Measurements from ENCODE around the gene OGA. TPM values are rescaled to one million over a fixed set of nuclear protein-coding genes. Genes with fewer than 3 reads are reported as not detected.

The OGA gene
- total RNA-seq, 2 experiments from 2014 or later, result 90.8 to 96.3 TPM

DNA sequence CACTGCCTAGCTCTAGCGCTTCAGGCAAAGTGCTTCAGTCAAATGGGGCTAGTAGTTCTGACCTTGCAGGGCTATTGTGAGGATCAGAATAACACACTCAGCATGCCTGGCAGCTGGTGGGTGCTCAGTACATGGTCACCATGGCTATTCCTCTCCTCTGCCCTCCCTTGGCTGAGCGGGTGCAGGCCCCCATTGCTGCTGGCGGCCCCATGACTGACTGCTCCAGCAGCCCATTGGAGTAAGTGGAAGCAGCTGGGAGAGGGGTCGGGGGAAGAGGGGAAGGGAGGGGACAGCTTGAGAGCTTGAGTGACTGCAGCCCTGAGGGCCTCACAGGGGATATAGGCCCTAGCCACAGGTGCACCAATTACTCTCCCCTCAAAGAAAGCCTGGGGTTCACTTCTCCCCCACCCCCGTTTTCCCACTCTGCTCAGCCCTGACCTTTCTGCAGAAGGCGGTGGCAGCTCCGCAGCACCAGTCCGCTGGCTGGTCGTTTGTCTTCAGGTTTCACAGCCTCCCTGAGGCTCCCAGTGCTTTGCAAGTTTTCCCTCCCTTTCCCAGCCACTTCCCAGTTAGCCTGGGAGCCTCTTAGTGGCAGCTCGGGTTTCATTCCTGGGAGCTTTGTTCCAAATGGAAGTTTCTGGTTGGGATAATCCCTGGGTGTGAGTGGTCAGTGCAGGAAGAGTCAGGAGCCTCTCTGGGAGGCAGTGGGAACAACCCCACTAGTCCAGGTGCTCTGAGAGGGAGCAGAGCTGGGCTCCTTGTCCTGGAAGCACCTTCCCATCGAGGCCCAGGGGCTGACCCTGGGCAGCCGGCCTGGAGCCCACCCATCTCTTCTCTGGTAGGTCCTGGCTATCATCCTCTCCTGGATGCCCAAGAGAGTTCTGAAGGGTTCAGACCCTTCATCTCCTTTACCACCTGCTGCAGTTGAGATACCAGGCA lies 58.7 kb downstream of the OGA start:
- no peaks in the 10 kb centered on the region for H3K4me1 Mint-ChIP-seq (ENCODE audit: low read depth)
- CTCF ChIA-PET, result no interaction called here
- H3K9me3 Mint-ChIP-seq, result no peaks in the 10 kb centered on the region
- peaks cover 5% of the 10 kb centered on the region for H3K27me3 Mint-ChIP-seq (ENCODE audit: low read depth)
- no peak overlapping the region for H3K27ac Mint-ChIP-seq
- H3K4me3 Mint-ChIP-seq, result no peak overlapping the region
- H3K36me3 Mint-ChIP-seq (ENCODE audit: low read depth), result no peaks in the 10 kb centered on the region
- no peak for DNase-seq
- intact Hi-C loops (cut with micrococcal nuclease), result no loop called here

DNA sequence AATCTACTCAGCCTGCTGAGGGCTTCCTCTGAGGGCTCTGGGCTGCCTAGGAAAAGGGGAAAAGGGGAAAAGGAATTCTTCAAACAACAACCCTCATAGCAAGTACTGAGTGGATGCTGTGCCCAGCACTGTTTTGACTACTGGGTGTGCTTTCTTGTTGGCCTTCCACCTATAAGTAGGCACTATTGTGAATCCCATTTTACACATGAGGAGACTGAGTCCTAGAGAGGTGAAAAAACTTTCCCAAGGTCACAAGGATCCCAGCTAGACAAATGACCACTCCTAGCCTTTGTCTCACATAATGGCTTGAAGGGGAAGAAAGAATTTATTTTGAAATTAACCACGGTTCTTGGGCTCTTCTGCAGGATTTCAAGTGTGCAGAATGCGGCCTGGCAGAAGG lies 59.4 kb downstream of the OGA start:
- no peak overlapping the region for H3K27ac Mint-ChIP-seq
- peaks cover 5% of the 10 kb centered on the region for H3K27me3 Mint-ChIP-seq (ENCODE audit: low read depth)
- DNase-seq, result no peak
- CTCF ChIA-PET, result interaction anchor here (1.2 kb wide), 1 partner anchor 22 kb away, joined by 4 read pairs; no protein-coding TSS in a partner anchor
- intact Hi-C loops (cut with micrococcal nuclease), result no loop called here
- no peaks in the 10 kb centered on the region for H3K36me3 Mint-ChIP-seq (ENCODE audit: low read depth)
- no peaks in the 10 kb centered on the region for H3K9me3 Mint-ChIP-seq
- no peak overlapping the region for H3K4me3 Mint-ChIP-seq
- no peaks in the 10 kb centered on the region for H3K4me1 Mint-ChIP-seq (ENCODE audit: low read depth)

DNA sequence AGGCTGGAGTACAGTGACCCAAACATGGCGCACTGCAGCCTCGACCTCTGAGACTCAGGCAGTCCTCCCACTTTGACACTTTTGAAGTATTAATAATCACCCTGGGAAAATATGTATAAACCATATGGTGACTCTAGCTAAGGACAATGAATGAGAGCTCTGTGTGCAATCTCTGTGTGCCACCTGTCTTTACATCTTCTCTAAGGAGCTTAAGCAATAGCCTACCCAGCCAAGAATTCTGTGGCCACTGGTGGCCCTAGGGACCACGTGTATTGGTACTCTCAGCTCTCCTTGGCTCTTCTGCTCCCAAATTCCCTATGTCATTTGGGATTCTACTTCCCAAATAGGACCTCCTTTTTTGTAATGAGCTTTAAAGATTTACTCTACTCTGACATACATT lies 66.0 kb downstream of the OGA start:
- no peak for DNase-seq
- CTCF ChIA-PET, result interaction anchor here (0.6 kb wide), 1 partner anchor 182 kb away, joined by 4 read pairs; no protein-coding TSS in a partner anchor
- H3K27me3 Mint-ChIP-seq (ENCODE audit: low read depth), result peaks cover 5% of the 10 kb centered on the region
- no peaks in the 10 kb centered on the region for H3K9me3 Mint-ChIP-seq
- H3K4me3 Mint-ChIP-seq, result no peak overlapping the region
- H3K36me3 Mint-ChIP-seq (ENCODE audit: low read depth), result no peaks in the 10 kb centered on the region
- no peak overlapping the region for H3K27ac Mint-ChIP-seq
- H3K4me1 Mint-ChIP-seq (ENCODE audit: low read depth), result no peaks in the 10 kb centered on the region
- intact Hi-C loops (cut with micrococcal nuclease), result no loop called here

DNA sequence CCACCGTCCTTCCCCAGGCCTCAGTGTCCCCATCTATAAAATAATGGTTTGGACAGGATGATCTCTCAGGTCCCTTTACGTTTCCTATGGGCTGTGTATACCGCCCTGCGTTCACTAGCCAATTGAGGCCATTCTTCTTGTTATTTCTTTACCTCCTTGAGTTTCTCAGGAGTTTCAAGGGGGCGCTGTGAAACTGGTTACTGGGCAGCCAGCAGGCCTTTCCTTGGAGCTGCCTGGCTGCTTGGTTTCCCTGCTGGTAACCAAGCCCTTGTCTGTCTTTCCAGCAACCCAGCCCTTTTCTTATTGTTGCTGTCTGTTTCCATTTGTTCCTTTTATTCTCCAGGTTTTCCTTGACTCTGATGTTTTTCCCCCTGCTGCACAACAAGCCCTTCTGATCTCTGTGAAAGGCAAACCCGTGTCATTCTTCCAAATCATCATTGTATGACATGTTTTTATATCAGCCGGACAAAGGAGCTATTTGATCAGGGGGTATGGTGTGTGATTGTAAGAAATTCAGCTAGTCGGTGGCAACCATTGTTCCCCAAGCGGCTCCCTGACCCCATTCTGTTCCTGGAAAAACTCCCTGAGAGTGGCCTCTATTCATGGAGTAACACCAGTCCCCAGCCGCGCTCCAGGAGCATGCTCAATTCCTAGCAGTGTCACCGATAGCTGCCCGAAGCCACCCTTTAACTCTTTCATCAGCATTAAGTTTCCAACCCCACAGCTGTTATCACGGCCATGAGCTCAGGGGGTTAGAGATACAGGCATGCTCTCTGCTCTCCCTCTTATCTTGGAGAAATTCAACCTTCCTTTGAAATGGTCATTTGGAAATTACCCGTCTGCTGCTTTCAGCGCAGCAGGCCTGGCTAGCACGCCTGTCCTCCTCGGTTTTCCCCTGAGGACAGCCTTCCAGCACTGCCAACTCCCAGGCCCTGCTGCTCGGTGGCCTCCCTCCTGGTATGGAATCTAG lies 68.9 kb downstream of the OGA start:
- DNase-seq, result no peak
- intact Hi-C loops (cut with micrococcal nuclease), result no loop called here
- CTCF ChIA-PET, result no interaction called here
- Mint-ChIP-seq H3K27me3 (ENCODE audit: low read depth) (no peaks in the 10 kb centered on the region), H3K4me3 (no peak overlapping the region), H3K36me3 (ENCODE audit: low read depth) (no peaks in the 10 kb centered on the region), H3K9me3 (no peaks in the 10 kb centered on the region), H3K4me1 (ENCODE audit: low read depth) (no peaks in the 10 kb centered on the region), H3K27ac (no peak overlapping the region)

DNA sequence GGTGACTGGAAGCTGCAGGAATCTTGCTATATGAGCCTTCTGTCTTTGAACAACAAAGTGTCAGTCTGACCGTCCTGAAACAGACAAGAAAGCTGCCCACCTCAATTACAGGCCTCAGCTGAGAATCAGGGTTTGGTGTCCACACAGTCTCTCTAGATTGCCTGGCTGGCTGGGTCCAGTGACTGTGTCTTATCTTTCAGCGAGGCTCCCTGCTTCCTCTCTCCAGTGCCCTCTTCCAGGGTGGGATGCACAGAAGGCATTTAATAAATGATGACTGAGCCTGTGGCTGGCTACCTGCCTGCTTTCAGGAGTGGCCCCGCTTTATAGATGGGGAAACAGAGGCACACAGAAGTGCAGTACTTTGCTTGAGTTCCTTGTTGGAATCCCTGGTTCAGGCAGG lies 69.7 kb downstream of the OGA start:
- Mint-ChIP-seq H3K36me3 (ENCODE audit: low read depth) (no peaks in the 10 kb centered on the region), H3K9me3 (no peaks in the 10 kb centered on the region), H3K27ac (no peak overlapping the region), H3K4me1 (ENCODE audit: low read depth) (no peaks in the 10 kb centered on the region), H3K4me3 (no peak overlapping the region), H3K27me3 (ENCODE audit: low read depth) (no peaks in the 10 kb centered on the region)
- intact Hi-C loops (cut with micrococcal nuclease), result no loop called here
- CTCF ChIA-PET, result no interaction called here
- no peak for DNase-seq

DNA sequence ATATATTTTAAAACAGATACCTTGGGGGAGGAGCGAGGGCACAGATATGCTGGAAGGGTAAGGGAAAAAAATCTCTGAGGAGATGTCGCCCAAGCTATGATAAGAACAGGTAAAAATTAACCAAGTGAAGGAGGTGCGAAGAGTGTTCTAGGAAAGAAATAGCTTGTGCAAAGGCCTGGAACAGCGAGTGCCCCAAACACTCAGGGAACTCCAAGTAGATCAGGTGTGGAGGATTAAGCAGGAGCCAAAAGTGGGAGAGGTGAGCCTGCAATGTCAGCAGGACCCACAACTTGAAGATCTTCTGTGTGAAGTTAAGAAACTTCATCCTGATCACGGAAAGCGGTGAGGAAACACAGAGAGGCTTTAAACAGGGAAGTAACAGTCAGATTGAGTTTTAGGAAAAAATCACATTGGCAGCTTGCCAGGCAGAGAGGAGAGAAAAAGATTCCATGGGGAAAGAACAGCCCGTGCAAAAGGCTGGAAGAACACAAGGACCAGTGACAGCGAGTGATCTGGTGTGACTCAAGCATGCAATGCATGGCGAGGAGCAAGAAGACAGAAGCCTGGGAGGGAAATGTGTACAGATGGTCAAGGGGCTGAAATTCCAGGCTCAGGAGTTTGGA lies 73.1 kb downstream of the OGA start:
- H3K9me3 Mint-ChIP-seq, result no peaks in the 10 kb centered on the region
- H3K27me3 Mint-ChIP-seq (ENCODE audit: low read depth), result peaks cover 2% of the 10 kb centered on the region
- intact Hi-C loops (cut with micrococcal nuclease), result no loop called here
- no peak overlapping the region for H3K27ac Mint-ChIP-seq
- no peaks in the 10 kb centered on the region for H3K4me1 Mint-ChIP-seq (ENCODE audit: low read depth)
- DNase-seq, result no peak
- CTCF ChIA-PET, result interaction anchor here (0.7 to 1.2 kb wide), 2 partner anchors 174 to 649 kb away, joined by 3 to 4 read pairs; no protein-coding TSS in a partner anchor
- no peak overlapping the region for H3K4me3 Mint-ChIP-seq
- H3K36me3 Mint-ChIP-seq (ENCODE audit: low read depth), result no peaks in the 10 kb centered on the region

DNA sequence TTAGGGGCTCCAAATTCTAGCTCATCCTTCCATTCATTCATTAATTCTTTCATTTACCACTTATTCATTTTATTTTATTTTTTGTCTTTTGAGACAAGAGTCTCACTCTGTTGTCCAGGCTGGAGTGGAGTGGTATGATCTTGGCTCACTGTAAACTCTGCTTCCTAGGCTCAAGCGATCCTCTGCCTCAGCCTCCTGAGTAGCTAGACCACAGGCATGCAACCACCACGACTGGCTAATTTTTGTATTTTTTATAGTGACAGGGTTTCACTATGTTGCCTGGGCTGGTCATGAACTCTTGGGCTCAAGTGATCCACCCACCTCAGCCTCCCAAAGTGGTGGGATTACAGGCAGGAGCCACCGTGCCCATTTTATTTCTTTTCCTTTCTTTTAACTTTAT lies 74.0 kb downstream of the OGA start:
- no peak overlapping the region for H3K4me3 Mint-ChIP-seq
- H3K36me3 Mint-ChIP-seq (ENCODE audit: low read depth), result no peaks in the 10 kb centered on the region
- no peaks in the 10 kb centered on the region for H3K4me1 Mint-ChIP-seq (ENCODE audit: low read depth)
- intact Hi-C loops (cut with micrococcal nuclease), result no loop called here
- DNase-seq, result no peak
- no peak overlapping the region for H3K27ac Mint-ChIP-seq
- H3K27me3 Mint-ChIP-seq (ENCODE audit: low read depth), result peaks cover 2% of the 10 kb centered on the region
- CTCF ChIA-PET, result interaction anchor here (0.7 to 1.5 kb wide), 2 partner anchors 173 to 266 kb away, joined by 3 read pairs; no protein-coding TSS in a partner anchor
- H3K9me3 Mint-ChIP-seq, result no peaks in the 10 kb centered on the region

DNA sequence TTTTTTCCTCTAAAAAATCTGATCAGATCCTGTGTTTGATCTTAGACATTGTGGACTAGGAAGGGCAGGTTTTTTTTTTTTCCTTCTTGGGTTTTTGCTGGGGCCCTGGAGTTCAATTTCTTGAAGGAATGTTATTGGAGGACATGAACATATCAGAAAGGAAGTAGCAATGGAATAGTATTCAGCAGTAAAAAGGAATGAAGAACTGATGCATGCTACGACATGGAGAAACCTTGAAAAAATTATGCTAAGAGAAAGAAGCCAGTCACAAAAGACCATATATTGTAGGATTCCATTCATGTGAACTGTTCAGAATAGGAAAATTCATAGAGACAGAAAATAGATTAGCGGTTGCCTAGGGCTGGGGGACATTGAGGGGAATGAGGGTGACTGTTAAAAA lies 76.3 kb downstream of the OGA start:
- CTCF ChIA-PET, result interaction anchor here (0.6 kb wide), 1 partner anchor 42 kb away, joined by 3 read pairs; no protein-coding TSS in a partner anchor
- H3K4me1 Mint-ChIP-seq (ENCODE audit: low read depth), result no peaks in the 10 kb centered on the region
- no peaks in the 10 kb centered on the region for H3K36me3 Mint-ChIP-seq (ENCODE audit: low read depth)
- H3K27ac Mint-ChIP-seq, result no peak overlapping the region
- H3K4me3 Mint-ChIP-seq, result no peak overlapping the region
- intact Hi-C loops (cut with micrococcal nuclease), result no loop called here
- H3K9me3 Mint-ChIP-seq, result no peaks in the 10 kb centered on the region
- no peak for DNase-seq
- peaks cover 2% of the 10 kb centered on the region for H3K27me3 Mint-ChIP-seq (ENCODE audit: low read depth)

DNA sequence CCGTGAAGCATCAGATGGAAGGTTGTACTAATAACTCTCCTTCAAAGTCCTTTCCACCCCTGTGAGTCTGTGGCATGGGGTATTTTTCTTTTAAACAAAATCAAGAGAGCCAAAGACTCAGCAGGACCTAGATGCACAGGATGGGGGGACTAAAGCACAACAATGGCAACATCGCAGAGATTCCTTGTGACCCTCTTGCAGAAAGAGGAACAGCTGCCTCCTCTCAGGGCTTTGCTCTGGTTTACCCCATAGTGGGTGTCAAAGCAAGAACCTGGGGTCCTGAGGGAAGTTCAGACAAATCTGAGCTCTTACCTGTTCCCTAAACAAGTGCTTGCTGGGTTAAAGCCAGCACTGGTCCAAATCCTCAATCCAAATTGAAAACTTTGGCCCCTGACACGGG lies 81.6 kb downstream of the OGA start:
- Mint-ChIP-seq H3K4me3 (no peak overlapping the region), H3K4me1 (ENCODE audit: low read depth) (no peaks in the 10 kb centered on the region), H3K9me3 (no peaks in the 10 kb centered on the region), H3K27me3 (ENCODE audit: low read depth) (peaks cover 13% of the 10 kb centered on the region), H3K36me3 (ENCODE audit: low read depth) (no peaks in the 10 kb centered on the region), H3K27ac (no peak overlapping the region)
- intact Hi-C loops (cut with micrococcal nuclease), result no loop called here
- CTCF ChIA-PET, result no interaction called here
- no peak for DNase-seq

Other genes with a start within 250 kb of the OGA start
- 10 to 100 TPM; 28.1 to 29.0 TPM for gene POLL, start 230.2 kb downstream of the OGA start, total RNA-seq
- 10 to 100 TPM; 13.8 to 14.1 TPM for gene DPCD, start 230.1 kb downstream of the OGA start, total RNA-seq
- 10 to 100 TPM; 40.4 to 40.9 TPM for gene FBXW4, start 123.3 kb downstream of the OGA start, total RNA-seq
- gene FGF8, start 42.3 kb downstream of the OGA start, total RNA-seq, result not detected
- 100 to 1,000 TPM; 213 to 230 TPM for gene NPM3, start 35.0 kb downstream of the OGA start, total RNA-seq
- gene KCNIP2, start 25.4 kb upstream of the OGA start, total RNA-seq, result under 1 TPM; 0.69 to 0.79 TPM
- 10 to 100 TPM; 12.3 to 12.6 TPM for gene ARMH3, start 237.7 kb upstream of the OGA start, total RNA-seq
- 1 to 10 TPM; 8.7 to 8.8 TPM for gene HPS6, start 246.9 kb upstream of the OGA start, total RNA-seq

All from activated naive CD4-positive, alpha-beta T cell treated with anti-CD3 and anti-CD28 coated beads for 36 hours (primary cell).